A673 (cell line): ENCODE measurements around the gene EGFL6.

Experiments
- CTCF ChIP-seq: fragments of 300-800, 200-600 bp; sonication (generic); conservative IDR thresholded peaks from 2 replicates; pipeline ENCODE4 v1.5.1; 2017; ENCODE audit warnings: low read depth, mild to moderate bottlenecking, antibody characterized with exemption, low read length, moderate library complexity, mixed read lengths
- EZH2 ChIP-seq: fragments of 200-600 bp; sonication (generic); IDR thresholded peaks from 2 replicates; pipeline ENCODE4 v1.6.1; 2017; ENCODE audit warnings: borderline replicate concordance, low read depth, mild to moderate bottlenecking, mixed read lengths, antibody characterized with exemption, low read length; ENCODE audit not compliant: poor library complexity, severe bottlenecking

GRCh38 chrX:13571136-13571535 lies 1.7 kb downstream of the EGFL6 start:
- TF ChIP-seq CTCF, result no peak
- TF ChIP-seq EZH2, result no peak
